HG03469 (cell line): ENCODE results near the gene CASP9.
"Not testable (repeated sequence)": the region's sequence is repeated elsewhere in the genome, so short reads cannot be mapped to it uniquely, and the experiment has no call there.

Experiments
- ATAC-seq: cut with Tn5 transposase; IDR thresholded peaks from one replicate; pipeline ENCODE4 v1.9.1; 2021; ENCODE audit warnings: mild to moderate bottlenecking, moderate library complexity, moderate number of reproducible peaks; ENCODE audit not compliant: unreplicated experiment

CASP9 gene

DNA sequence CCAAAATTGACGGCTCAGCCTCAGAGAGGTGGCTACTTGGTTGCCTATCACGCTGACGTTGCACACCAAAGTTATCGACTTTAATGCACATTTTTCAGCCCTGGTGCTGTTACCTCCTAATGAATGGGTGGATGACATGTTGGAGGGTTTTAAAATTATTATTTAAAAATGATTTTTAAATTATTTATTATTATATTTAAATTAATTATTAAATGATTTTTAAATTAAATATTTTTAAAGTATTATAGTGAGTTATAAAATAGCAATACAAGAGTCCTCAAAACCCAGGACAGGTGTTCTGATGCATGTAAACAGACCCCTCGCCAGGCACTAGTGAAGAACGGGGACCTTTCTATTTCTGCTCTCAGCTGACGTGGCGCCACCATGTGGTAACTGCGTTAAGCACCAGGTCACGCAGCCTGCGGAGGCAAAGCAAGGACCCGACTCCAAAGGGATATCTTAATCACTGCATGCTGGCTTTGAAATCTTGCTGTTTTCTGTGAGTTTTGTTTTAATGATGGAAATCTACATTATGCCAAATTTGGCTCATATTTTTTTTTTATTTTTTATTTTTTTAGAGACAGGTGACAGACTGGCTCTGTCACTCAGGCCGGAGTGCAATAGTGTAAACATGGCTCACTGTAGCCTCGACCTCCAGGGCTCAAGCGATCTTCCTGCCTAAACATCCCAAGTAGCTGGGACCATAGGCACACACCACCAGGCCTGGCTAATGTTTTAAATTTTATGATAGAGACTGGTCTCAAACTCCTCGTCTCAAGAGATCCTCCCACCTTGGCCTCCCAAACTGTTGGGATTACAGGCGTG, 22.6 kb downstream of the CASP9 start:
- no peak for ATAC-seq

GRCh38 chr1:15500184-15501178, 23.5 kb downstream of the CASP9 start:
- ATAC-seq = no peak

DNA sequence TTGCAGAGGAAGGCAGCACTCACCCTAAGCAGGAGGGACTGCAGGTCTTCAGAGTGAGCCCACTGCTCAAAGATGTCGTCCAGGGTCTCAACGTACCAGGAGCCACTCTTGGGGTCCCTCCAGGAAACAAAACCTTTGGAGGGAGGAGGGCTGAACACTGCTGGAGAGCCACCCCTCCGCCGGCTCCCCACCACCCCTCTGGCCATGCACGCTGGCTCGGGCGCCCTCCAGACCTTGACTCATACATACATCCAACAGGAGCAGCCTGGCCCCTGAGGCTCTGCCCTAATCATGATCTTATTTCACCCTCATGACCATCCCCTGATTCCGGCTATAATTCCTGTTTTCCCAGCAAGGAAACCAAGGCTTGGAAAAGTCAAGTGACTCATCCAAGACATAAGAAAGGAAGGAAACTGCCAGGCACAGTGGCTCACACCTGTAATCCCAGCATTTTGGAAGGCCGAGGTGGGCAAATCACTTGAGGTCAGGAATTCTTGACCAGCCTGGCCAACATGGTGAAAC, 30.1 kb downstream of the CASP9 start:
- no peak for ATAC-seq

GRCh38 chr1:15492596-15492995, 31.4 kb downstream of the CASP9 start:
- ATAC-seq = no peak

GRCh38 chr1:15491010-15491409, 33.0 kb downstream of the CASP9 start:
- ATAC-seq = not testable (repeated sequence)

DNA sequence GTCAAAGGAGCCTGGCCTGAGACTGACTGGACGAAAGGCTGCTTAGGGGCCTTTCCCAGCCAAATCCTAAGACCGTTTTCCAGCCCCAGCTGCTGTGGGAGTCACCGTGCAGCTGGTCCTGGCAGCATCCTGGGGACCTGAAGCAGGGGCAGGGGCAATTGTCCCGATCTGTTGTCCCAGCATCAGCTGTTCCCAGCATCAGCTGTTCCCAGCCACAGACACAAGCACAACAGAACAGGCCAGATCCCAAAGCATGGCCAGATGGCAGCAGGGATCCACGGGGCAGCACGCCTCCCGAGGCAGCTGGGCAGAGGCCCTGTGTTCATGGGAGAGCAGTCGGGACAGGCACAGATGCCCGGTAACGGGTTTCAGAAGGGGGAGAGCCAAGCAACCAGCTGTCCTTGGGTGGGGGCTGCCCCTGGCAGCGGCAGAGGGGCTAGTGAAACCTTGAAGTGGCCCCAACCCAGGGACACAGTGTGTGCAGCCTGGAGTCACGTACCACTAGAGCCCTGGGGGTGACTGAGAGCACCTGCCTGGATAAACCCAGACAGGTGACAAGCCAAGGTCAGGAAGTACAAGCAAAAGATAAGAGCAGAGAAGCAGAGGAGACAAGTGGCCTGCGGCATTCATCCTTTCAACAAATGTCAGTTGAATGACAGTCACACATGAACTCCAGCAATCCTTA, 34.8 kb downstream of the CASP9 start:
- ATAC-seq = no peak

DNA sequence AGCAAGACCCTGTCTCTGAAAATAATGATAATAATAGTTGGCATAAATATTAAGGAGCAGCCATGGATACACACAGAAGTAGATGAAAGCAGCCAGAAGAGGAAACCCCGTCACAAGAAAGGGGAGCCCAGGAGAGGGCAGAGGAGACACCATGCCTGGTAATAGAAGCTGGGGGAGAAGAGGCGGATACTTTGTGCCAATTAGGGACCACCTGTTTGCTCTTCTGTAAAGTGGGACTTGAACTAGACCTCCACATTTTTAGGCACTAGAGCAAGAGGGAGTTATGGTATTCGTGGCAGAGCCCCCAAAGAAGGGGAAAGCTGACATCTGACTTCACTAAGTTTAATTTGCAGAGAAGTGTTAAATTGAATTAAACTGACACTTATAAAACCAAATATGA, 35.6 kb downstream of the CASP9 start:
- ATAC-seq = no peak

- ATAC-seq = not testable (repeated sequence)
These were observed 37.0 kb downstream of the CASP9 start for GRCh38 chr1:15486844-15487610.

- ATAC-seq = no peak
These were observed 38.4 kb downstream of the CASP9 start for GRCh38 chr1:15485636-15486035.

DNA sequence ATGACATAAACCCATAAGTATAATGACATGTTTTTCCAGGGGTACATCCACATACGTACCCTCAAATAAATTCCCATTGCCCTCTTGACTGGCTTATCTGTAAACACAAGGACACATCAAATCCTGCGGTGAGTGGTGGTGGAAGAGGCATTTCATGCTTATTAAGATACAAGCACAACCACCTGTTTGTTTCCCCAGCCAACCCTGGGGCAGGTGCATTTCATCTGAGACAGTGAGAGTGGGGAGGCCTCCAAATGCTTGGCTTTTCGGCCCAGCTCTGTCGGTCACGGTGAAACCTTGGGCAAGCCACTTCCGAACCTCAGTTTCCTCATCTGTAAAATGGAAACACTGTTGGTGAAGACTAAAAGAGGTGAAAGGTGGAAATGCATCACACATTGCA, 39.6 kb downstream of the CASP9 start:
- not testable (repeated sequence) for ATAC-seq

DNA sequence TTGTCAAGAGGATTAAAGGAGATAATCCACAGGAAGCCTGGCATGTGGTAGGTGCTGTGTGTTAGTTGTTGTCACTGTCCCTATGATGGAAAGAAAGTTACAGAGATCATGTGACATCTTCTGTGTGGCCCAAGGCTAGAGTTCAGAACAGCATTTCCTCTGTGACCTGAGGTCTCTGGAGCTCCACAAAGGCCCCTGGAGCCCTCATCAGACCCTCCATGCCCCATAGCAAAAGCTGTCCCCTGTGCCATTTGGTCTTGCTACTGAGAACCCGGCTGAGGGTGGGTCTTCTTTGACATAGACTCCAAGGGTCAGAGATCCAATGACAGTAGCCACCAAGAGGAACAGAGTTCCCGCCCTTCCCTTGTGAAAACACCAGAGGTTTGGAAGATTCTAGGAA, 40.0 kb downstream of the CASP9 start:
- ATAC-seq = no peak

GRCh38 chr1:15482983-15483543, 41.0 kb downstream of the CASP9 start:
- ATAC-seq = not testable (repeated sequence)

GRCh38 chr1:15482455-15482854, 41.6 kb downstream of the CASP9 start:
- not testable (repeated sequence) for ATAC-seq

DNA sequence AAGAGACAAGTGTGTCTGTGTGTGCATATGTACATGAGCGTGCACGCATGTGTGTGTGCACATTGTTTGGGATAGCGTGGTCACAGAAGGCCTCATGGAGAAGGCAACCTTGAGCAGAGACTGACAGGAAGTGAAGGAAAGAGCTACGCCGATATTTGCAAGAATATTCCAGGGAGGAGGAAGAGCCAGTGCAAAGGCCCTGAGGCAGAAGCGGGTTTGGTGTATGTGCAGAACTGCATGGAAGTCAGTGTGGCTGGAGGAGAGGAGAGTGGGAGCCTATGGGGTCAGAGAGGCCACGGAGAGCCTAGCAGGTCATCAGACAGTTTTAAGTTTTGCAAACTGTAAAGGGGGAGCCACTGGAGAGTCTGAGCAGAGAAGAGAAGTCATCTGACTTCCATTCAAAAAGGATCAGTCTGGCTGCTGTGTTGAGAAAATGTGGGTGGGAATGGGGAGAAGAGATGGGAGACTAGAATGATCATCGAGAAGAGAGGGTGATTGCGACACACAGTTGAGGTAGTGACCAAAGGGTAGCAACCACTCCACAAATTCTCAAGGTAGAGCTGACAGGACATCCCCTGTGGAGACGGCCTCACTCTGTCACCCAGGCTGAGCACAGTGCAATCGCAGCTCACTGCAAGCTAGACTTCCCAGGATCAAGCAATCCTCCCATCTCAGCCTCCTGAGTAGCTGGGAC, 44.2 kb downstream of the CASP9 start:
- ATAC-seq = no peak

DNA sequence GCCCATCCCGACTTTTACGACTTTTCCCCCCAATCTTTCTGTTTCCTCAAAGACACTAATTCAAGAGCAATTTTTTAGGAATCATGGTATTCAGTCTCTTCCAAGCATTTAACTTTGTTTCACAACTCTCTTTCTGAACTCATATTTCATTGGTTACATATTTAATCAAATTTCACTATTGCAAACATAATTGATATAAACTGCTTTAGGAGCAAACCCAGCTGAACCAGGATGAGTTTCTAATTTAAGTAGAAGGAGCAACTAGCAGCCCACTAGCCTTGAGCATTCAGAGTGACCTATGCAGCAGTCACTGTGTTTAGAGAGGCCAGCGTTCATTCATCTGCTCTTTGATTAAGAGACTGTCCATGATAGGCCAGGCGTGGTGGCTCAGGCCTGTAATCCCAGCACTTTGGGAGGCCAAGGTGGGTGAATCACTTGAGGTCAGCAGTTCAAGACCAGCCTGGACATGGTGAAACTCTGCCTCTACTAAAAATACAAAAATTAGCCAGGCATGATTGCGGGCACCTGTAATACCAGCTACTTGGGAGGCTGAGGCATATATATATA, 46.3 kb downstream of the CASP9 start:
- ATAC-seq = no peak

- no peak for ATAC-seq
These were observed 47.1 kb downstream of the CASP9 start for GRCh38 chr1:15476927-15477326.

DNA sequence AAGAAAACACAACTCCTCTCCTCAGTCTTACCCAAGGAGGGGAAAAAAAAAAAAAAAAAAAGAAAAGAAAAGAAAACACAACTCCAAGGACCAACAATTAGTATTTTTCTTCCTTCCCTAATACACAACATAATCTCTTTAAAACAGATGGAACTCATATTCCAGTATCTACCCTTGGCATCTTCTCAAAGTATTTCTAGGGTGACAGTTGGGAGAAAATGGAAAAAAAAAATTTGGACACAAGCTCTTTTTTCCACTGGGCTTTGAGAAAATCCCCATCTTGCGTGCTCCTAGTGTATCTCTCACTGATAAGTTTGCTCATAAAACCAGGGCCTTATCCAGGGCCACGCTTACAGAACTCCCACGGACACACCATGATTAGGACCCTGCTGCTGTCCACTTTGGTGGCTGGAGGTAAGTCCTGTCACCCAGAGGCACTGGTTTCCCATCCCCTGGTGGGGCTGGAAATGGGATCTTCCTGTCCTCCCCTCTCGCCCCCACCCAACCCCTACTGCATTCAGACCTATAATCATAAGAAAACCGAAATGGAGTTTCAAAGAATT, 48.2 kb downstream of the CASP9 start, which contains the start of gene CELA2B:
Gene CELA2B (plus strand): TSS at position 353 of the 563 bp plus-strand sequence. CDS start 22 bp downstream, at position 375.
- no peak for ATAC-seq

DNA sequence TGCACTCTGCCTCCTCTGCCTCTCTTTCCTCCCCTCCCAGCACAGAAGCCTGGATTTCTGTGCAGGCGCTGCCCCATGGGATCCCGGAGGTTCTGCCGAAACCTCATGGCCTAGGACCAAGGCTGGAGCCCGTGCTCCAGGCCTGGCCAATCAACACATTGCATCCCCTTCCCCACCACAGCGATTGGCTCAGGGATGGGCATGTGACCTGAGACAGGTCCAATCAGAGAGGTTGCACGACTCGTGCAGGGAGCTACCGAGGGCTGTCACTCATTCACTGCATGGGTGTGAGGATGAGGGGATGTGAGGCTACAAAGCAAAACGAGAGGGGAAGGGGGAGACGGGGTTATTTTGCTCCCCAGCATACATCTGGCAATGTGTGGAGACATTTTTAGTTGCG, 51.4 kb downstream of the CASP9 start:
- no peak for ATAC-seq
